Stomach (tissue), 4 donors: ENCODE data around the gene GMDS.

Source experiments
- CTCF ChIP-seq, 7 experiments: fragments of 450-650 bp in 4 of 7; fragments of 200-600 bp in 3 of 7; sonication (generic) in 3 of 7; IDR thresholded peaks; one replicate each; pipeline ENCODE4 v1.5.1; 2016 to 2019; ENCODE audit warnings: antibody characterized with exemption in 7 of 7, control low read depth in 2 of 7, mild to moderate bottlenecking in 1 of 7
- EP300 ChIP-seq: sonication (generic); formaldehyde crosslinking; IDR thresholded peaks from one replicate; pipeline ENCODE4 v1.6.1; 2017; ENCODE audit warnings: antibody characterized with exemption

- no peak for TF ChIP-seq EP300
- no peak for TF ChIP-seq CTCF (IDR thresholded peaks at IDR 0.05)
Observed at GRCh38 chr6:1643830-1644445, 601.5 kb downstream of the GMDS start.
